HEK293 (cell line): ENCODE data around the gene SMC1B.

Experiments
- CTCF ChIP-seq: fragments of 450-650 bp; formaldehyde crosslinking; IDR thresholded peaks from 2 replicates; pipeline ENCODE4 v1.5.1; 2016; ENCODE audit warnings: missing biosample characterization, missing genetic modification characterization
- GLIS1 ChIP-seq: fragments of 450-650 bp; formaldehyde crosslinking; IDR thresholded peaks from 2 replicates; pipeline ENCODE4 v1.5.1; 2016; ENCODE audit warnings: missing biosample characterization, missing genetic modification characterization
- YY2 ChIP-seq: fragments of 450-650 bp; formaldehyde crosslinking; IDR thresholded peaks from 2 replicates; pipeline ENCODE4 v1.5.1; 2016; ENCODE audit warnings: missing biosample characterization, missing genetic modification characterization
- ZNF16 ChIP-seq: fragments of 450-650 bp; formaldehyde crosslinking; IDR thresholded peaks from 2 replicates; pipeline ENCODE4 v1.5.1; 2016; ENCODE audit warnings: low read depth, missing biosample characterization, missing genetic modification characterization
- ZNF280D ChIP-seq: fragments of 450-650 bp; formaldehyde crosslinking; IDR thresholded peaks from 2 replicates; pipeline ENCODE4 v1.5.1; 2016; ENCODE audit warnings: missing biosample characterization, missing genetic modification characterization
- ZNF707 ChIP-seq: fragments of 450-650 bp; formaldehyde crosslinking; IDR thresholded peaks from 2 replicates; pipeline ENCODE4 v1.5.1; 2016; ENCODE audit warnings: missing biosample characterization, missing genetic modification characterization

- TF ChIP-seq ZNF280D (tag by site-specific recombination) (no peak), ZNF707 (tag by site-specific recombination) (no peak), CTCF (no peak), YY2 (no peak), ZNF16 (tag by site-specific recombination) (no peak), GLIS1 (tag by site-specific recombination) (no peak)
Observed at GRCh38 chr22:45329530-45329936, 83.9 kb downstream of the SMC1B start.
